Panc1 (cell line): Measurements from ENCODE around the gene FYCO1.

Experiments
- POLR2AphosphoS5 ChIP-seq: IDR thresholded peaks from 2 replicates; pipeline ENCODE4 v1.6.1; 2012; ENCODE audit warnings: mild to moderate bottlenecking, low read depth, low read length, moderate library complexity
- SIN3A ChIP-seq: IDR thresholded peaks from 2 replicates; pipeline ENCODE4 v1.6.1; 2012; ENCODE audit warnings: low read depth, mild to moderate bottlenecking, low read length, moderate library complexity, borderline replicate concordance; ENCODE audit not compliant: insufficient read depth
- TF ChIP-seq, protein P1 (sequence below): fragments of 450-650 bp; IDR thresholded peaks from 2 replicates; pipeline ENCODE4 v1.5.1; 2017; ENCODE audit warnings: mild to moderate bottlenecking
- TF ChIP-seq, protein P2 (sequence below), 2 experiments: IDR thresholded peaks; 2 replicates each; pipeline ENCODE4 v1.6.1; 2011 to 2012; ENCODE audit warnings: low read depth in 2 of 2, control low read depth in 1 of 2, low read length in 1 of 2, mild to moderate bottlenecking in 1 of 2, moderate library complexity in 1 of 2; ENCODE audit not compliant: insufficient read depth in 1 of 2

DNA sequence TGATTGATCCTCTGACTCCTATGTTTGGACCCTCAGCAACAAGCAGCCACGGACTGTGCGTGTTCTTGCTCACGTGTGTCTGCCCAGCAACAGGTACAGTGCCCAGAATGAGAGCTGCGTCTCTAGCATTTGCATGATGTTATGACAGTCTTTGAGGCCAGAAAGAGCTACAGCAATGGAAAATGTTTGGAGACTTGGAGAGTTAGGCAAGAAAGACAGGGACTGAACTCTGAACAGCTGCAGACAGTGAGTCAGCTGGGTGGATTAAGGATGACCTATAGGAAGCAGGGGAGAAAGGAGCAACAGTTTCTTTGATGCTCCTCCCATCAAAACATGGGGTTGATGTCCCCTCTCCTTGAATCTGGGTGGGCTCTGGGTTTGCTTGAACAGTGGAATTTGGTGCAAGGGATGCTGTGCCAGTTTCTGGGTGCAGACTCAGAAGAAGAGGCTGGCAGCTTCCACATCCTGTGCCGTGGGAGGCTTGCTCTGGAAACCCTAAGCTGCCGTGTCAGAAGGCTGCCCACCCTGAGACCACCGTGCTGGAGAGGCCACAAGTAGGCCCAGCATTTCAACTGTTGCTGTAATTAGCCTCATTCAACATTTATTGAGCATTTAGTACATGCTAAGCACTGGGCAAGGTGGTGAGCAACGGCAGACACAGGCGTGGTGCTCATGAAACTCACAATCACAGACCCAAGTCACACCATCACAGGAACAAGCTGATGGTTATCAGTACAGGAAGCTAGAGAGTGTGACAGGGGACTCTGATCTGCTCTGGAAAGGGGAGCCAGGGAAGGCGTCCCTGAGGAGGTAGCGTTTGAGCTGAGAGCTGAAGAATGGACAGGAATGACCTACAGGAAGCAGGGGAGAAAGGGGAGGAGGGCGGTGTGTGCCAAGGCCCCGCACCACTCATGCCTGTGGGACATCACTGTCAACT is 87.6 kb downstream of the FYCO1 start:
- TF ChIP-seq, protein P1, sequence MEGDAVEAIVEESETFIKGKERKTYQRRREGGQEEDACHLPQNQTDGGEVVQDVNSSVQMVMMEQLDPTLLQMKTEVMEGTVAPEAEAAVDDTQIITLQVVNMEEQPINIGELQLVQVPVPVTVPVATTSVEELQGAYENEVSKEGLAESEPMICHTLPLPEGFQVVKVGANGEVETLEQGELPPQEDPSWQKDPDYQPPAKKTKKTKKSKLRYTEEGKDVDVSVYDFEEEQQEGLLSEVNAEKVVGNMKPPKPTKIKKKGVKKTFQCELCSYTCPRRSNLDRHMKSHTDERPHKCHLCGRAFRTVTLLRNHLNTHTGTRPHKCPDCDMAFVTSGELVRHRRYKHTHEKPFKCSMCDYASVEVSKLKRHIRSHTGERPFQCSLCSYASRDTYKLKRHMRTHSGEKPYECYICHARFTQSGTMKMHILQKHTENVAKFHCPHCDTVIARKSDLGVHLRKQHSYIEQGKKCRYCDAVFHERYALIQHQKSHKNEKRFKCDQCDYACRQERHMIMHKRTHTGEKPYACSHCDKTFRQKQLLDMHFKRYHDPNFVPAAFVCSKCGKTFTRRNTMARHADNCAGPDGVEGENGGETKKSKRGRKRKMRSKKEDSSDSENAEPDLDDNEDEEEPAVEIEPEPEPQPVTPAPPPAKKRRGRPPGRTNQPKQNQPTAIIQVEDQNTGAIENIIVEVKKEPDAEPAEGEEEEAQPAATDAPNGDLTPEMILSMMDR = no peak
- TF ChIP-seq, protein P2, sequence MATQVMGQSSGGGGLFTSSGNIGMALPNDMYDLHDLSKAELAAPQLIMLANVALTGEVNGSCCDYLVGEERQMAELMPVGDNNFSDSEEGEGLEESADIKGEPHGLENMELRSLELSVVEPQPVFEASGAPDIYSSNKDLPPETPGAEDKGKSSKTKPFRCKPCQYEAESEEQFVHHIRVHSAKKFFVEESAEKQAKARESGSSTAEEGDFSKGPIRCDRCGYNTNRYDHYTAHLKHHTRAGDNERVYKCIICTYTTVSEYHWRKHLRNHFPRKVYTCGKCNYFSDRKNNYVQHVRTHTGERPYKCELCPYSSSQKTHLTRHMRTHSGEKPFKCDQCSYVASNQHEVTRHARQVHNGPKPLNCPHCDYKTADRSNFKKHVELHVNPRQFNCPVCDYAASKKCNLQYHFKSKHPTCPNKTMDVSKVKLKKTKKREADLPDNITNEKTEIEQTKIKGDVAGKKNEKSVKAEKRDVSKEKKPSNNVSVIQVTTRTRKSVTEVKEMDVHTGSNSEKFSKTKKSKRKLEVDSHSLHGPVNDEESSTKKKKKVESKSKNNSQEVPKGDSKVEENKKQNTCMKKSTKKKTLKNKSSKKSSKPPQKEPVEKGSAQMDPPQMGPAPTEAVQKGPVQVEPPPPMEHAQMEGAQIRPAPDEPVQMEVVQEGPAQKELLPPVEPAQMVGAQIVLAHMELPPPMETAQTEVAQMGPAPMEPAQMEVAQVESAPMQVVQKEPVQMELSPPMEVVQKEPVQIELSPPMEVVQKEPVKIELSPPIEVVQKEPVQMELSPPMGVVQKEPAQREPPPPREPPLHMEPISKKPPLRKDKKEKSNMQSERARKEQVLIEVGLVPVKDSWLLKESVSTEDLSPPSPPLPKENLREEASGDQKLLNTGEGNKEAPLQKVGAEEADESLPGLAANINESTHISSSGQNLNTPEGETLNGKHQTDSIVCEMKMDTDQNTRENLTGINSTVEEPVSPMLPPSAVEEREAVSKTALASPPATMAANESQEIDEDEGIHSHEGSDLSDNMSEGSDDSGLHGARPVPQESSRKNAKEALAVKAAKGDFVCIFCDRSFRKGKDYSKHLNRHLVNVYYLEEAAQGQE (IDR thresholded peaks at IDR 0.05; ENCODE audit: insufficient read depth in 1 of 2, low read depth in 2 of 2, low read length in 1 of 2) = no peak
- TF ChIP-seq POLR2AphosphoS5 (no peak), SIN3A (no peak)
